ENCODE results near the gene SLC25A12.

SLC25A12 gene

GRCh38 chr2:171804456-171804855 is 89.6 kb downstream of the SLC25A12 start:
- Histone ChIP-seq H3K9me3 (ENCODE audit: control insufficient read depth, insufficient read depth, low read length) (no peaks in the 10 kb centered on the region), H3K9me2 (replicated peaks; ENCODE audit: control insufficient read depth, low read length) (no peaks in the 10 kb centered on the region), H3K36me3 (ENCODE audit: control insufficient read depth, low read length) (peaks cover 9% of the 10 kb centered on the region), H3K79me2 (ENCODE audit: control insufficient read depth, low read length) (no peaks in the 10 kb centered on the region), H3K4me2 (ENCODE audit: low read length) (no peak overlapping the region), H3K27me3 (ENCODE audit: control insufficient read depth, low read length) (no peaks in the 10 kb centered on the region), H3K4me3 (ENCODE audit: low read length) (no peak overlapping the region), H3K27ac (ENCODE audit: low read depth, low read length) (no peak overlapping the region), H3F3A (ENCODE audit: control insufficient read depth, insufficient read depth) (no peaks in the 10 kb centered on the region), H4K20me1 (ENCODE audit: control insufficient read depth, insufficient read depth, low read depth, low read length) (no peaks in the 10 kb centered on the region), H3K4me1 (ENCODE audit: control insufficient read depth, low read length) (no peaks in the 10 kb centered on the region)
- TF ChIP-seq EZH2phosphoT487 (IDR thresholded peaks at IDR 0.05; ENCODE audit: borderline replicate concordance, low read length) (no peak), CTCF (IDR thresholded peaks at IDR 0.05; ENCODE audit: low read depth, low read length, poor library complexity, severe bottlenecking) (no peak)

- Histone ChIP-seq H3K4me2 (ENCODE audit: low read length) (no peak overlapping the region), H3F3A (ENCODE audit: control insufficient read depth, insufficient read depth) (no peaks in the 10 kb centered on the region), H3K36me3 (ENCODE audit: control insufficient read depth, low read length) (peaks cover 9% of the 10 kb centered on the region), H3K9me3 (ENCODE audit: control insufficient read depth, insufficient read depth, low read length) (no peaks in the 10 kb centered on the region), H3K9me2 (replicated peaks; ENCODE audit: control insufficient read depth, low read length) (no peaks in the 10 kb centered on the region), H3K4me1 (ENCODE audit: control insufficient read depth, low read length) (no peaks in the 10 kb centered on the region), H3K4me3 (ENCODE audit: low read length) (no peak overlapping the region), H3K27me3 (ENCODE audit: control insufficient read depth, low read length) (no peaks in the 10 kb centered on the region), H4K20me1 (ENCODE audit: control insufficient read depth, insufficient read depth, low read depth, low read length) (no peaks in the 10 kb centered on the region), H3K79me2 (ENCODE audit: control insufficient read depth, low read length) (no peaks in the 10 kb centered on the region), H3K27ac (ENCODE audit: low read depth, low read length) (no peak overlapping the region)
- TF ChIP-seq CTCF (IDR thresholded peaks at IDR 0.05; ENCODE audit: low read depth, low read length, poor library complexity, severe bottlenecking) (no peak), EZH2phosphoT487 (IDR thresholded peaks at IDR 0.05; ENCODE audit: borderline replicate concordance, low read length) (no peak)
These were observed 90.3 kb downstream of the SLC25A12 start for GRCh38 chr2:171803757-171804156.

- Histone ChIP-seq H3K4me2 (ENCODE audit: low read length) (no peak overlapping the region), H3K27ac (ENCODE audit: low read depth, low read length) (no peak overlapping the region), H4K20me1 (ENCODE audit: control insufficient read depth, insufficient read depth, low read depth, low read length) (no peaks in the 10 kb centered on the region), H3K9me3 (ENCODE audit: control insufficient read depth, insufficient read depth, low read length) (no peaks in the 10 kb centered on the region), H3K36me3 (ENCODE audit: control insufficient read depth, low read length) (peaks cover 8% of the 10 kb centered on the region; the same call in 1 of the 2 replicates), H3K27me3 (ENCODE audit: control insufficient read depth, low read length) (no peaks in the 10 kb centered on the region), H3K79me2 (ENCODE audit: control insufficient read depth, low read length) (no peaks in the 10 kb centered on the region), H3K4me1 (ENCODE audit: control insufficient read depth, low read length) (no peaks in the 10 kb centered on the region), H3K4me3 (ENCODE audit: low read length) (no peak overlapping the region), H3F3A (ENCODE audit: control insufficient read depth, insufficient read depth) (no peaks in the 10 kb centered on the region), H3K9me2 (replicated peaks; ENCODE audit: control insufficient read depth, low read length) (no peaks in the 10 kb centered on the region)
- no peak for TF ChIP-seq EZH2phosphoT487 (IDR thresholded peaks at IDR 0.05; ENCODE audit: borderline replicate concordance, low read length)
- no peak for TF ChIP-seq CTCF (IDR thresholded peaks at IDR 0.05; ENCODE audit: low read depth, low read length, poor library complexity, severe bottlenecking)
These were observed 93.4 kb downstream of the SLC25A12 start for GRCh38 chr2:171800639-171801038.
